ENCODE measurements around the gene FLRT1. TPM values are rescaled to one million over a fixed set of nuclear protein-coding genes. Genes with fewer than 3 reads are reported as not detected.

Gene FLRT1
- total and polyA plus RNA-seq, 2 experiments from 2014 or later, result 0.76 to 1.1 TPM

- H3K4me2 ChIP-seq, result no peak overlapping the region
- peaks cover 14% of the 10 kb centered on the region for H3K4me1 Mint-ChIP-seq
- ATAC-seq (no peak), DNase-seq (ENCODE audit: low spot score) (no peak)
- peaks cover 22% of the 10 kb centered on the region for H3K79me2 ChIP-seq (replicated peaks; ENCODE audit: insufficient read depth)
- H3K9me2 ChIP-seq (ENCODE audit: insufficient read depth), result no peaks in the 10 kb centered on the region
- peaks cover 13% of the 10 kb centered on the region for H4K20me1 ChIP-seq (replicated peaks; ENCODE audit: insufficient read depth)
- no peak overlapping the region for H3K27ac ChIP-seq (ENCODE audit: low read depth)
- H3K9me3 Mint-ChIP-seq, result no peaks in the 10 kb centered on the region; the same call in 2 of the 3 replicates
- H3K36me3 ChIP-seq (ENCODE audit: insufficient read depth), result peaks cover 11% of the 10 kb centered on the region; the same call in 1 of the 2 replicates
- H3K4me1 ChIP-seq (ENCODE audit: insufficient read depth), result peaks cover 8% of the 10 kb centered on the region
- TF ChIP-seq ZNF114 (CRISPR knock-in tag; IDR thresholded peaks at IDR 0.05) (no peak), ZNF462 (CRISPR knock-in tag; IDR thresholded peaks at IDR 0.05) (no peak), EZH2 (IDR thresholded peaks at IDR 0.05; ENCODE audit: low read depth, unreplicated experiment) (no peak), CTCF (conservative IDR thresholded peaks at IDR 0.05; ENCODE audit: low read depth in 2 of 2) (no peak), POLR2AphosphoS5 (IDR thresholded peaks at IDR 0.05; ENCODE audit: low read depth) (no peak), NANOG (IDR thresholded peaks at IDR 0.05; ENCODE audit: borderline replicate concordance) (no peak), ZNF331 (CRISPR knock-in tag; IDR thresholded peaks at IDR 0.05; ENCODE audit: low read depth) (no peak), ETS1 (IDR thresholded peaks at IDR 0.05) (no peak), CREB1 (CRISPR knock-in tag; IDR thresholded peaks at IDR 0.05; ENCODE audit: low read depth) (no peak), JUNB (IDR thresholded peaks at IDR 0.05; ENCODE audit: unreplicated experiment) (no peak), EZH2phosphoT487 (IDR thresholded peaks at IDR 0.05; ENCODE audit: unreplicated experiment) (no peak), REST (IDR thresholded peaks at IDR 0.05; ENCODE audit: unreplicated experiment) (no peak), STAT1 (IDR thresholded peaks at IDR 0.05; ENCODE audit: unreplicated experiment) (no peak)
- H3K27ac Mint-ChIP-seq, result no peak overlapping the region
- peaks cover 9% of the 10 kb centered on the region for H3K27me3 Mint-ChIP-seq (ENCODE audit: insufficient read depth, low read depth, poor library complexity)
- H2AFZ ChIP-seq, result no peak overlapping the region
- H3K36me3 Mint-ChIP-seq (ENCODE audit: low read depth), result peaks cover 83% of the 10 kb centered on the region
- H3K4me3 Mint-ChIP-seq, result no peak overlapping the region
- H3F3A ChIP-seq (replicated peaks; ENCODE audit: low read depth), result peaks cover 25% of the 10 kb centered on the region
- no peak overlapping the region for H3K4me3 ChIP-seq
- no peaks in the 10 kb centered on the region for H3K27me3 ChIP-seq (ENCODE audit: insufficient read depth)
Observed at GRCh38 chr11:63993100-63993499, 42.6 kb upstream of the FLRT1 start.
